HCT116 (cell line): ENCODE measurements around the gene ROCK2. TPM values are rescaled to one million over a fixed set of nuclear protein-coding genes. Genes with fewer than 3 reads are reported as not detected.
"Not testable (repeated sequence)": the region's sequence is repeated elsewhere in the genome, so short reads cannot be mapped to it uniquely, and the experiment has no call there.

Experiments used
- ATAC-seq: fragments of 200-7000 bp; cut with Tn5 transposase; 2 replicates; pipeline ENCODE4 v1.9.1; 2020; ENCODE audit warnings: mild to moderate bottlenecking, moderate library complexity
- BruUV-seq: library from RNA; stranded (reverse); fragments of 400-500 nt; replicated peaks from 2 replicates; lab custom pipeline; 2021; lab: Mats Ljungman, UMichigan
- CTCF ChIA-PET: fragments of 300-600 bp; sonication (Branson Sonifier 250); formaldehyde crosslinking; loops from one replicate; lab custom pipeline; 2021; ENCODE audit warnings: antibody characterized with exemption; lab: Charles Lee
- POLR2A ChIA-PET: fragments of 300-600, 350-600 bp; sonication (Branson Sonifier 250); formaldehyde crosslinking; loops from one replicate; lab custom pipeline; 2021; ENCODE audit warnings: antibody characterized with exemption; lab: Charles Lee
- RAD21 ChIA-PET, 2 experiments: fragments of 300-600 bp; sonication (Branson Sonifier 250); formaldehyde crosslinking; loops; one replicate each; lab custom pipeline; 2023; ENCODE audit warnings: low total read pairs in 2 of 2; ENCODE audit not compliant: uncharacterized antibody in 2 of 2, unreplicated experiment in 2 of 2, low non-redundant PET in 1 of 2; lab: Charles Lee
- DNase-seq: peaks from one replicate; pipeline ENCODE4 v3.0.0-alpha.2; 2010; ENCODE audit warnings: low read depth, low spot score
- H2AFZ ChIP-seq: fragments of 200-600 bp; shearing (Covaris generic), sonication (generic); 2 replicates; pipeline ENCODE4 v1.6.1; 2017; ENCODE audit warnings: low read depth, mixed run types, mixed read lengths, antibody characterized with exemption, low read length; ENCODE audit not compliant: poor library complexity, severe bottlenecking
- H3K27ac ChIP-seq: 2 replicates; pipeline ENCODE4 v1.5.1; 2012; ENCODE audit warnings: low read depth, low read length
- H3K27me3 ChIP-seq: fragments of 200-600 bp; sonication (generic); 2 replicates; pipeline ENCODE4 v1.6.1; 2016; ENCODE audit warnings: mixed run types, low read length, mixed read lengths; ENCODE audit not compliant: insufficient read depth
- H3K36me3 ChIP-seq, 2 experiments: fragments of 200-500 bp in 1 of 2; fragments of 200-600 bp in 1 of 2; sonication (Bioruptor generic) in 1 of 2; sonication (generic) in 1 of 2; 2 replicates each; pipeline versions ENCODE4 v1.5.1 to v1.6.1; 2014 to 2016; ENCODE audit warnings: low read length in 2 of 2, inconsistent platforms in 1 of 2, mixed read lengths in 1 of 2, mixed run types in 1 of 2; ENCODE audit not compliant: insufficient read depth in 2 of 2, control insufficient read depth in 1 of 2
- H3K4me1 ChIP-seq, 2 experiments: fragments of 200-600 bp in 1 of 2; sonication (generic) in 1 of 2; 2 replicates each; pipeline versions ENCODE4 v1.5.1 to v1.6.1; 2012 to 2017; ENCODE audit warnings: low read length in 2 of 2, inconsistent platforms in 1 of 2, mild to moderate bottlenecking in 1 of 2, mixed read lengths in 1 of 2, mixed run types in 1 of 2, moderate library complexity in 1 of 2; ENCODE audit not compliant: insufficient read depth in 2 of 2, control insufficient read depth in 1 of 2
- H3K4me2 ChIP-seq: fragments of 200-600 bp; sonication (generic); 2 replicates; pipeline ENCODE4 v1.6.1; 2017; ENCODE audit warnings: mixed run types, low read length, mixed read lengths
- H3K4me3 ChIP-seq, 2 experiments: fragments of 200-600 bp in 1 of 2; sonication (generic) in 1 of 2; replicated peaks in 1 of 2; 2 replicates each; pipeline ENCODE4 v1.5.1; 2011 to 2016; ENCODE audit warnings: low read length in 2 of 2, control low read depth in 1 of 2, low read depth in 1 of 2, mild to moderate bottlenecking in 1 of 2, mixed read lengths in 1 of 2, mixed run types in 1 of 2
- H3K79me2 ChIP-seq: fragments of 200-600 bp; sonication (generic); 2 replicates; pipeline ENCODE4 v1.6.1; 2017; ENCODE audit warnings: mild to moderate bottlenecking, mixed run types, low read length, moderate library complexity, mixed read lengths; ENCODE audit not compliant: insufficient read depth
- H3K9ac ChIP-seq: fragments of 200-600 bp; sonication (generic); 2 replicates; pipeline ENCODE4 v1.6.1; 2016; ENCODE audit warnings: low read length, mixed read lengths
- H3K9me2 ChIP-seq: fragments of 200-600 bp; sonication (generic), shearing (Covaris generic); 2 replicates; pipeline ENCODE4 v1.6.1; 2017; ENCODE audit warnings: mixed run types, mild to moderate bottlenecking, moderate library complexity; ENCODE audit not compliant: insufficient read depth
- H3K9me3 ChIP-seq, 2 experiments: fragments of 200-500 bp in 1 of 2; fragments of 200-600 bp in 1 of 2; sonication (Bioruptor generic) in 1 of 2; sonication (generic) in 1 of 2; 2 replicates each; pipeline ENCODE4 v1.6.1; 2014 to 2017; ENCODE audit warnings: low read length in 2 of 2, mixed read lengths in 2 of 2, inconsistent platforms in 1 of 2, low read depth in 1 of 2, mild to moderate bottlenecking in 1 of 2, mixed run types in 1 of 2, moderate library complexity in 1 of 2; ENCODE audit not compliant: control insufficient read depth in 1 of 2, insufficient read depth in 1 of 2
- H4K20me1 ChIP-seq: fragments of 200-600 bp; sonication (generic), shearing (Covaris generic); 2 replicates; pipeline ENCODE4 v1.6.1; 2017; ENCODE audit warnings: mixed run types, mild to moderate bottlenecking, moderate library complexity; ENCODE audit not compliant: insufficient read depth
- ATF3 ChIP-seq: IDR thresholded peaks from 2 replicates; pipeline ENCODE4 v1.6.1; 2012
- CBX3 ChIP-seq: IDR thresholded peaks from 2 replicates; pipeline ENCODE4 v1.6.1; 2012; ENCODE audit warnings: low read depth
- CTCF ChIP-seq, 3 experiments: fragments of 200-600 bp in 1 of 3; sonication (generic) in 1 of 3; IDR thresholded peaks in 2 of 3; conservative IDR thresholded peaks in 1 of 3; 2 replicates each; pipeline ENCODE4 v1.5.1; 2012 to 2017; ENCODE audit warnings: low read depth in 2 of 3, low read length in 2 of 3, antibody characterized with exemption in 1 of 3, borderline replicate concordance in 1 of 3, control low read depth in 1 of 3, mild to moderate bottlenecking in 1 of 3, mixed read lengths in 1 of 3, mixed run types in 1 of 3, moderate library complexity in 1 of 3; ENCODE audit not compliant: insufficient read depth in 1 of 3
- EZH2 ChIP-seq: fragments of 200-600 bp; sonication (generic); IDR thresholded peaks from 2 replicates; pipeline ENCODE4 v1.6.1; 2017; ENCODE audit warnings: antibody characterized with exemption, mixed run types
- FOSL1 ChIP-seq: IDR thresholded peaks from 2 replicates; pipeline ENCODE4 v1.6.1; 2012; ENCODE audit warnings: low read depth
- YY1 ChIP-seq: IDR thresholded peaks from 2 replicates; pipeline ENCODE4 v1.6.1; 2011; ENCODE audit warnings: low read length, low read depth, moderate library complexity, mild to moderate bottlenecking; ENCODE audit not compliant: insufficient replicate concordance; ENCODE audit errors: extremely low read depth
- ZFX ChIP-seq: fragments of 450-650 bp; IDR thresholded peaks from 2 replicates; pipeline ENCODE4 v1.6.1; 2017
- ZNF274 ChIP-seq: fragments of 200-500 bp; sonication (Bioruptor generic); IDR thresholded peaks from 2 replicates; pipeline ENCODE4 v1.6.1; 2014; ENCODE audit warnings: mild to moderate bottlenecking, low read depth, low read length, inconsistent platforms
- intact Hi-C: fragments of 100-400 bp; cut with micrococcal nuclease; formaldehyde crosslinking; loops from 2 replicates; pipeline ENCODE4 v1.10.0; 2022
- total RNA-seq: library from RNA; stranded (reverse); gene quantifications from one replicate; pipeline ENCODE4 v1.2.1, GENCODE V29; 2021; ENCODE audit not compliant: unreplicated experiment
- TF ChIP-seq, protein P1 (sequence below): IDR thresholded peaks from 2 replicates; pipeline ENCODE4 v1.6.1; 2012

ROCK2 gene
- total RNA-seq, 1 experiment from 2014 or later, result 48.0 TPM

DNA sequence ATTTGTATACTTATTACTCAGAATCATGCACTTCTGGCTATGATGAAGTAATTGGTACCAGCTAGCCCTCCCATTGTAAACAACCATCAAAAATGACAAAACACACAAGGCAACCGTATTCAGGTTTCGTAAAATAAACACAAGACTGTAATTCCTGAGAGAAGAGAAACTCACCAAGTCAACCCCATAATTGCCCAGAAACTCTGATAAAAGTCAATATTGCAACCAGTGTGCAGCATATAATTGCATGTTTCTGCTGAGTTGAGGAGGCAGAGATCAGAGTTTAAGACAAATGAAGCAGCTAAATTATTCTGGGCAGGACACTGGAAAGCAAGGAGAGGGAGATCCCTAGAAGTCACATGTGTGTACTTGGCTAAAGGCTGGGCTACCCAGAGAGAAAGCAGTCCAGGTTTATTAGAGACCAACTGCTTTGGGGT lies 90.3 kb downstream of the ROCK2 start:
- Histone ChIP-seq H4K20me1 (no peaks in the 10 kb centered on the region), H3K4me1 (no peaks in the 10 kb centered on the region), H3K27me3 (no peaks in the 10 kb centered on the region), H3K9me2 (no peaks in the 10 kb centered on the region), H3K4me3 (no peak overlapping the region), H3K36me3 (no peaks in the 10 kb centered on the region), H3K27ac (no peak overlapping the region), H3K9ac (no peak overlapping the region), H2AFZ (no peak overlapping the region)
- ChIA-PET RAD21 (no interaction called here), POLR2A (no interaction called here)
- BruUV-seq, result no TSS peak
- DNase-seq, result no peak
- ATAC-seq, result no peak
- TF ChIP-seq CTCF (IDR thresholded peaks at IDR 0.05 in 2 of 3, conservative IDR thresholded peaks at IDR 0.05 in 1 of 3; ENCODE audit: borderline replicate concordance in 1 of 3, insufficient read depth in 1 of 3, low read depth in 2 of 3, low read length in 2 of 3) (no peak), ZNF274 (no peak), EZH2 (no peak), ZFX (no peak), YY1 (no peak), FOSL1 (no peak), CBX3 (no peak), ATF3 (no peak)
- TF ChIP-seq, protein P1, sequence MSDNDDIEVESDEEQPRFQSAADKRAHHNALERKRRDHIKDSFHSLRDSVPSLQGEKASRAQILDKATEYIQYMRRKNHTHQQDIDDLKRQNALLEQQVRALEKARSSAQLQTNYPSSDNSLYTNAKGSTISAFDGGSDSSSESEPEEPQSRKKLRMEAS, result no peak
- TF ChIP-seq, all 23 proteins: peak for 0
- Histone ChIP-seq H3K4me2 (no peak overlapping the region), H3K9me3 (no peaks in the 10 kb centered on the region), H3K79me2 (peaks cover 18% of the 10 kb centered on the region; the same call in 1 of the 2 replicates)
- CTCF ChIA-PET, result no interaction called here
- intact Hi-C loops, result no loop called here

- H3K4me1 ChIP-seq, H3K27me3 ChIP-seq, ATAC-seq, H2AFZ ChIP-seq, H3K36me3 ChIP-seq, POLR2A ChIA-PET, intact Hi-C loops, H3K4me3 ChIP-seq, CTCF ChIA-PET, RAD21 ChIA-PET, H4K20me1 ChIP-seq, BruUV-seq, H3K4me2 ChIP-seq, H3K9me2 ChIP-seq, H3K27ac ChIP-seq, H3K9me3 ChIP-seq, DNase-seq, H3K9ac ChIP-seq: not testable (repeated sequence)
- peaks cover 12% of the 10 kb centered on the region; the same call in 1 of the 2 replicates for H3K79me2 ChIP-seq
These were observed 92.0 kb downstream of the ROCK2 start for GRCh38 chr2:11252458-11252857.
